GM12873 (cell line): Measurements from ENCODE around the gene FAM228B.

Experiments
- CTCF ChIP-seq: IDR thresholded peaks from 2 replicates; pipeline ENCODE4 v1.5.1; 2012; ENCODE audit warnings: low read depth, mild to moderate bottlenecking, moderate library complexity, low read length, control low read depth; ENCODE audit not compliant: insufficient read depth; ENCODE audit errors: missing control alignments

FAM228B gene

DNA sequence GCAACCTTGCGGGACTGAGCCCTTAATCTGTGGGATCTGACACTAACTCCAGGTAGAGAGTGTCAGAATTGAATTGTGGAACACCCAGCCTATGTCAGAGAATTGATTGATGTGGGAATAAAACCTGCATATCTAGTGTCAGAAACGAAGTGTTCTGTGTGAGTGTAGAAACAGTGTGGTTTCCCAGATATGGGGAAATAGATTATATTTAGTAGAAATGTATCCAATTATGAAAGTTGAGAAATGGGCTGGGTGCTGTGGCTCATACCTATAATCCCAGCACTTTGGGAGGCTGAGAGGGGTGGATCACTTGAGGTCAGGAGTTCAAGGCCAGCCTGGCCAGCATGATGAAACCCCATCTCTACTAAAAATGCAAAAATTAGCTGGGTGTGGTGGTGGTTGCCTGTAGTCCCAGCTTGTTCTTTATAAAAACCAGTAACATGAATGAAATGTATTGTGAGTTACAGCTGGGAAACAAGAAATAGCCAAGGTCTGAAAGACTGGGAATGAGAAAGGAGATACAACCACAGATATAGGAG is 34.4 kb upstream of the FAM228B start:
- no peak for TF ChIP-seq CTCF

GRCh38 chr2:24101992-24102391 is 21.3 kb upstream of the FAM228B start:
- TF ChIP-seq CTCF, result no peak

DNA sequence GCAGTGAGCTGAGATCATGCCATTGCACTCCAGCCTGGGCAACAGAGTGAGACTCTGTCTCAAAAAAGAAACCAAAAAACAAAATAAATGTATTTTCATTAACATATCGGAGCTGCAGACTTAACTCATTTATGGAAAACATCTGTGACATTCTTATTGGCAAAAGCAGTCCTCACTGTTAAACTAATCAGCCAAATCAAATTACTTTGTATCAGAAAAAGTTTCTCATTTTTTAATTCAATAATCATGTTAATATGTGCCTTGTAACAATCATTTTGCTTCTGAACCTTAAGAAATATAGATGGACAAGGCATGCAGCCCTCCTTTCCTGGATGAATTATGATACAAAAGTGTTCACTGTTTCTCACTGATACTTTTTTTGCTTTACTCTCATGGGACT is 20.6 kb upstream of the FAM228B start:
- TF ChIP-seq CTCF, result no peak

DNA sequence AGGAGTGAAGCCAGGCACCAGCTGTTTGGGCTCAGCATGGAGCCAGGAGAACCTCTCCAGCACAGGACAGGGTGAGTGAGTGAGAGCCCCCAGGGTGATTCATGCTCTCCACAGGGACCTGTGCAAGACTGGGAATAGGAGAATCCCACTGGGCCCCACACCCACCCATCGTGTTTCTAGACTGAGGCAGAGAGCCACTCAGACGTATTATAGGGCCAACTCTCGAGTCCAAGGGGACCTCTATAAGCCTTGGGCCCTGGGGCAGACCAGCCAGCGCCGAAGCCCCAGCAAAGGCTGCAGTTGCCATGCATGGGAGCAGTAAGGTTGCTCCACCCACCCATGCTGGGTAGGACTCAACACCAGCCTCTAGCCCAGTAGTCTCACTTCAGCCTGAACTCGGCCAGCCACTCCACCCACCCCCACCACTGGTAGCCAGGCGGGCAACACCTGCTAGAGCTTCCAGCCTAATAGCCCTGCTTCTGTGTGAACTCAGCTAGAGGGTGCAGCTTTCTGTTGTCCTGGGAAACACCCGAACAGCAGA is 19.1 kb upstream of the FAM228B start:
- TF ChIP-seq CTCF, result no peak

DNA sequence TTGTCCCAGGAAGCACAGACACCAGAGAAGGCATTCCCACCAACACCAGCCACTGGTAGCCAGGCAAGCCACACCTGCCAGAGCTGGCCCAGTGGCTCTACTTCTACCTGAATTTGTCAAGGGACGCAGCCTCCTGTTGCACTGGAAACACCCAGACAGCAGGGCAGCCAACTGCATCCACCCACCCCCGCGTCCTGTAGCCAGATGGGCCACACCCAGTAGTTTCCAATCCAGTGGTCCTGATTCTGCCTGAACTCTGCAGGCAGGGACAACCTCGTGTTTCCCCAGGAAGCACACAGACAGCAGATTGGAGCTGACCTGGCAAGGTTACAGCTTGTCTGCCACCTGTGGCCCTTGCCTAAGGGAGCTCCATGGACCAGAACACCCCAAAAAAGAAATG is 18.4 kb upstream of the FAM228B start:
- TF ChIP-seq CTCF, result no peak

DNA sequence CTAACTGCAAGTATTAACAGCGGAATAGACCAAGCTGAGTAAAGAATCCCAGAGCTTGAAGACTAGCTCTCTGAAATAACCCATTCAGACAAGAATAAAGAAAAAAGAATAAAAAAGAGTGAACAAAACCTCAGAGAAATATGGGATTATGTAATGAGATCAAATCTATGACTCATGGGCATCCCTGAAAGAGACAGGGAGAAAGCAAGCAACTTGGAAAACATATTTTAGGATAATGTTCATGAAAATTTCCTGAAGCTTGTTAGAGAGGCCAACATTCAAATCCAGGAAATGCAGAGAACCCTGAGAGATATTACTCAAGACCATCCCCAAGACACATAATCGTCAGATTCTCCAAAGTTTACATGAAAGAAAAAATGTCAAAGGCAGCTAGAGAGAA is 17.5 kb upstream of the FAM228B start:
- TF ChIP-seq CTCF, result no peak

DNA sequence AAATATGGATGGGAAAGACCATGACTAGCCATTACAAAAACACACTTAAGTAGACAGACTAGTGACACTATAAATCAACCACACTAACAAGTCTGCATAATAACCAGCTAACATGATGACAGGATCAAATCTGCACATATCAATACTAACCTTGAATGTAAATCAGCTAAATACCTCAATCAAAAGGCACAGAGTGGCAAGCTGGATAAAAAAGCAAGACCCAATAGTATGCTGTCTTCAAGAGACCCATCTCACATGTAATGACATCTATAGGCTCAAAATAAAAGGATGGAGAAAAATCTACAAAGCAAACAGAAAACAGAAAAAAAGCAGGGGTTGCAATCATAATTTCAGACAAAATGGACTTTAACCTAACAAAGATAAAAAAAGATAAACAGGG is 16.5 kb upstream of the FAM228B start:
- no peak for TF ChIP-seq CTCF
